Posterior vena cava (tissue), 2 donors: ENCODE measurements around the gene SYNE3. TPM values are rescaled to one million over a fixed set of nuclear protein-coding genes. Genes with fewer than 3 reads are reported as not detected.

Source experiments
- DNase-seq: peaks from one replicate; pipeline ENCODE4 v3.0.0-alpha.2; 2020; ENCODE audit warnings: low spot score
- intact Hi-C, 2 donors: fragments of 100-400 bp; cut with DNase I; formaldehyde crosslinking; loops; one replicate each; pipeline versions ENCODE4 v1.14.1 to v1.14.2; 2022 to 2023
- total RNA-seq, 2 donors: library from RNA; stranded (reverse); fragmentation: NEBNext Ultra II Directional; extraction: Animal tissue kit (Norgen Biotek cat#: 25700); gene quantifications; one replicate each; pipeline ENCODE4 v1.2.1, GENCODE V29; 2021
- donor health status: DM: yes; HTN: yes; CAD: no.
- donor health status: DM: yes; HTN: yes; CAD: no.

SYNE3 gene
- total RNA-seq, 2 donors from 2014 or later, result 35.7 to 40.0 TPM

- no peak for DNase-seq
- intact Hi-C loops, result loop anchor here in 1 of 2 donors (5.0 kb wide), 2 partner anchors 92 to 1622 kb away; no protein-coding TSS in a partner anchor
Observed at GRCh38 chr14:95529216-95529615, 12.8 kb upstream of the SYNE3 start.

GRCh38 chr14:95527387-95528002 lies 11.0 kb upstream of the SYNE3 start:
- intact Hi-C loops, result loop anchor here (2.0 to 5.0 kb wide), 3 partner anchors 85 to 1620 kb away; no protein-coding TSS in a partner anchor
- DNase-seq, result no peak

GRCh38 chr14:95526483-95527386 lies 10.3 kb upstream of the SYNE3 start:
- no peak for DNase-seq

DNA sequence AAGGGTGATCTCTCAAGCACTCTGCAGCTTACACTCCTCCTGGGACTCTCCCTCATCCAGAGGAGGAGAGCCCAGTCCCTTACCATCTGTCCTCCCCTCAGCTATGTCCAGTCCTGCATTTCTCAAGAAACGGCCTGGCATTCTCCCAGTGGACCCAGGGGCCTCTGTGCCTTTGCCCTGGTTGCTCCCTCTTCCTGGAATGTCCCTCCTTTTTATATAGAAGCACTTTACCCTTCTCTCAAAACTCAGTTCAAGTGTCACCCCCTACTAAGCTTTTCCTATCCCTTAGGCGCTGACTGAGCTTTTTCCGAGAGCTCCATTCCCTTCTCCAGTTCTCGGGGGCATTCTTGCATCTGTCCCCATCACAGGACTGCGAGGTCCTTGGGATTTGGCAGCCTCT lies 9.5 kb upstream of the SYNE3 start:
- intact Hi-C loops, result loop anchor here (2.0 to 5.0 kb wide), 3 partner anchors 83 to 1619 kb away; no protein-coding TSS in a partner anchor
- no peak for DNase-seq

More at GRCh38 chr14:95526483-95527386, 10.3 kb upstream of the SYNE3 start:
- intact Hi-C loops, result loop anchor here (2.0 to 5.0 kb wide), 3 partner anchors 84 to 1619 kb away; no protein-coding TSS in a partner anchor

GRCh38 chr14:95524706-95525512 lies 8.5 kb upstream of the SYNE3 start:
- DNase-seq, result no peak
- intact Hi-C loops, result loop anchor here in 1 of 2 donors (5.0 kb wide), 2 partner anchors 88 to 1618 kb away; no protein-coding TSS in a partner anchor

DNA sequence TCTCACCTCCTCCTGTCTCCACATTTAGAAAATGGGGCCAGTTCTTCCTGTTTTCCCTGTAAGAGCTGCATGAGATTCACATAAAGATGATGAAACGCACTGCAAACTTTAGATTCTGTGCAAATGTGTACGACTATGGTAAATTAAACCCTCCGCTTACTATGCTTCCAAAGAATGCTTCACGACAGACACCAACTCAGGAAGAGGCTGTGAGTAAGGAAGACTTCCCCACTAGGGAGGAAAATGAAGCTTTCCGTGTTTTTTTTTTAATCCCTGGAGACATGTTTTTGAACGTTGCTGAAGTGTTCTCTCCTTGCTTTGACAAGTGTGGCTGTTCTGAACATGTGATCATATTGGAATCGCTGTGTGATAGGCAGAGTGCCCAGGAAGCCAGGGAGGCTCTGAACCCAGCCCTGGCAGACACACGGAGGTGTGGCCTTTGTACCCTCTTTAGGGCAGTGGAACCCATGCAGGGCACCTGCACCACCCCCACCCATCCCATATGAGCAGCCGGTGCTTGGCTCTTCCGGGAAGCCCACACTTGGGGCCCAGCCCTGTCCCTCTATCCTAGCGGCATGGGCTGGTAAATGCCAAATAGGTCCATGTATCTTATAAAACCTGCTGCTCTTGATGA lies 7.5 kb upstream of the SYNE3 start:
- intact Hi-C loops, result no loop called here
- no peak for DNase-seq

GRCh38 chr14:95523051-95523814 lies 6.8 kb upstream of the SYNE3 start:
- intact Hi-C loops, result no loop called here
- DNase-seq, result no peak

- DNase-seq, result no peak
Observed at GRCh38 chr14:95522556-95522955, 6.1 kb upstream of the SYNE3 start.

DNA sequence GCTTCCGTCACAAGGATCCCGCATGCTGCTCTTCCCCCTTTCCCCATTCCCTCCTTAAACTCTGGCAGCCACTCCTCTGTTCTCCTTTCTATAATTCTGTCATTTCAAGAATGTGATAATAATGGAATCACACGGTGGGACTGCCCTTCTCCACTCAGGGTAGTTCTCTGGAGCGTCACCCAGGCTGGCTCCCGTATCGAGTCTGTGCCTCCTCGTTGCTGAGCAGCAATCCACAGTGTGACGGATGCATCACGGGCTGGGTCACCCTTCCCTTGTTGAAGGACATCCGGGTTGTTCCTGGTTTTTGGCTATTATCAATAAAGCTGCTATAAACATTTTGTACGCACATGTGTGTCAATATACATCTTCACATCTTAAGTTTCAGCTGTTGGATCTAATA lies 5.7 kb upstream of the SYNE3 start:
- intact Hi-C loops, result no loop called here
- no peak for DNase-seq

More at GRCh38 chr14:95522556-95522955, 6.1 kb upstream of the SYNE3 start:
- intact Hi-C loops, result no loop called here

DNA sequence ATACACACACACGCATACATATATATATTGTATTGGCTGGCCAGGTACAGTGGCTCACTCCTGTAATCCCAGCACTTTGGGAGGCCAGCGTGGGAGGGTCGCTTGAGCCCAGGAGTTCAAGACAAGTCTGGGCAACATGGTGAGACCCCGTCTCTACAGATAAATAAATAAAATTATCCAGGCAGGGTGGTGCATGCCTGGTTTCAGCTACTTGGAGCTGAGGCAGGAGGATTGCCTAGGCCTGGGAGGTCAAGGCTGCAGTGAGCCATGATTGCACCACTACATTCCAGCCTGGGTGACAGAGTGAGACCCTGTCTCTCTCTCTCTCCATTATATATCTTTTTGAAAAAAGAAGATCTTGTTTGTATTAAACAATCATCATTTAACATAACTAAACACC lies 4.6 kb upstream of the SYNE3 start:
- DNase-seq, result no peak
- intact Hi-C loops, result no loop called here

GRCh38 chr14:95520346-95520745 lies 3.9 kb upstream of the SYNE3 start:
- no peak for DNase-seq
- intact Hi-C loops, result no loop called here

- peak; percentile 95 for DNase-seq
- intact Hi-C loops, result no loop called here
Observed at GRCh38 chr14:95519699-95520098, 3.2 kb upstream of the SYNE3 start.

DNA sequence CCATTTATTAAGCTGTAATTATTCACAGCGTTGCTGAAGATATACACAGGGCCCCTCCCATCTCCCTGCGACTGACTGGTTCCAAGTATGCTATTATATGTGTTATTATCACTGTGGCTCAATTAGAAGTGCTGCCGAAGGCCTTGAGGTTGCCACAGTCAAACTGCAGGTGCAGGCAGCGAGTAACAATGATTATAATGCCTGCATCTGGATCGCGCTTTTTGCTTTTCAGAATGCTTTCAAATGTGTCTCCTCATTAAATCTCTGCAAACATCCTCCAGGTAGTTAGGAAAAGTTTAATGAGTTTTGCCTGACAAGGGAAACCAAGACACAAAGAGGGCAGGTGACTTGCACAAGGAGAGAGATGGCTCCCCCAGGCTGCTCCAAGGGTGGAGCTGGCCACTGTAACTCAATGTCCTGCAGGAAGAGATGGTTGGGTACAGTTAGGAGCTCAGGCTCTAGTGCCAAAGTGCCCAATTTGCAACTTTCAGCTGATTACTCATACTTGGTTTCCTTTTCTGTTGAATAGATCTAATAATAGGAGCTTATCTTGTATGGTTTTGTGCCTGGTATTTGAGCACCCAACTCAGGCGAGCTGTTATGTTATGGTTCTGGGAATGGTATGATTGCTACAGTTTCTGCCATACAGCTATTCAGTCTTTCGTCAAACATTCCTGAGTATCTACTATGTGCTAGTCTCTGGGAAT lies 1.7 kb upstream of the SYNE3 start:
- intact Hi-C loops, result no loop called here
- DNase-seq, result no peak

- intact Hi-C loops, result no loop called here
- peak; percentile 92 for DNase-seq
Observed at GRCh38 chr14:95515596-95516552, 576 bp downstream of the SYNE3 start.

GRCh38 chr14:95515080-95515489 lies 1.4 kb downstream of the SYNE3 start:
- intact Hi-C loops, result no loop called here
- DNase-seq, result peak; percentile 81
